Neural cell (in vitro differentiated cells): ENCODE data around the gene CD4.

Experiments used
- CTCF ChIP-seq: fragments of 450-650 bp; IDR thresholded peaks from 2 replicates; pipeline ENCODE4 v1.5.1; 2014; ENCODE audit warnings: antibody characterized with exemption, mild to moderate bottlenecking, moderate library complexity; ENCODE audit not compliant: poor library complexity, severe bottlenecking
- EZH2 ChIP-seq: fragments of 200-600, 300-800 bp; shearing (Covaris generic), sonication (generic); IDR thresholded peaks from 2 replicates; pipeline ENCODE4 v1.6.1; 2014; ENCODE audit warnings: antibody characterized with exemption, low read length, borderline replicate concordance, mild to moderate bottlenecking; ENCODE audit not compliant: insufficient read depth, poor library complexity, severe bottlenecking
- POLR2AphosphoS5 ChIP-seq: IDR thresholded peaks from 2 replicates; pipeline ENCODE4 v1.6.1; 2012
- RAD21 ChIP-seq: fragments of 450-650 bp; conservative IDR thresholded peaks from 2 replicates; pipeline ENCODE4 v1.6.1; 2014; ENCODE audit warnings: antibody characterized with exemption, mild to moderate bottlenecking, moderate library complexity
- REST ChIP-seq: IDR thresholded peaks from 2 replicates; pipeline ENCODE4 v1.6.1; 2012; ENCODE audit warnings: borderline replicate concordance
- SMC3 ChIP-seq: fragments of 450-650 bp; conservative IDR thresholded peaks from 2 replicates; pipeline ENCODE4 v1.6.1; 2014; ENCODE audit warnings: antibody characterized with exemption, mild to moderate bottlenecking, moderate library complexity; ENCODE audit not compliant: poor library complexity

GRCh38 chr12:6757028-6757690 is 32.2 kb upstream of the CD4 start:
- TF ChIP-seq REST (no peak), CTCF (no peak), SMC3 (no peak), RAD21 (no peak), EZH2 (no peak), POLR2AphosphoS5 (no peak)
